Muscle of leg (tissue), 11 donors: ENCODE measurements around the gene BDKRB2. TPM values are rescaled to one million over a fixed set of nuclear protein-coding genes. Genes with fewer than 3 reads are reported as not detected.

Experiments
- DNase-seq: peaks from one replicate; pipeline ENCODE4 v3.0.0; 2013
- H3K27ac ChIP-seq: one replicate; pipeline ENCODE4 v1.5.1; 2013; ENCODE audit warnings: mild to moderate bottlenecking, low read length, control low read depth
- H3K27me3 ChIP-seq: one replicate; pipeline ENCODE4 v1.6.1; 2013; ENCODE audit warnings: low read length; ENCODE audit not compliant: control insufficient read depth, insufficient read depth
- H3K36me3 ChIP-seq: one replicate; pipeline ENCODE4 v1.6.1; 2013; ENCODE audit warnings: low read length; ENCODE audit not compliant: control insufficient read depth, insufficient read depth
- H3K4me1 ChIP-seq: one replicate; pipeline ENCODE4 v1.6.1; 2013; ENCODE audit warnings: low read length; ENCODE audit not compliant: control insufficient read depth, insufficient read depth
- H3K4me3 ChIP-seq: one replicate; pipeline ENCODE4 v1.5.1; 2013; ENCODE audit warnings: low read length, control low read depth
- H3K9me3 ChIP-seq: replicated peaks from 2 replicates; pipeline ENCODE4 v1.6.1; 2013; ENCODE audit warnings: low read depth, low read length; ENCODE audit not compliant: control insufficient read depth
- WGBS: methylation state at CpG from one replicate; pipeline ENCODE4 v1.1.5; 2013; ENCODE audit warnings: missing lambda C conversion rate; ENCODE audit not compliant: insufficient coverage; 5-methylcytosine and 5-hydroxymethylcytosine counted together
- polyA plus RNA-seq, 8 donors: library from polyadenylated mRNA; unstranded; fragments of 120-200 nt; gene quantifications; one replicate each; pipeline versions ENCODE4 v1.2.1 to v1.2.3, GENCODE V29; 2013; ENCODE audit warnings: inconsistent platforms in 1 of 8, low replicate concordance in 1 of 8; ENCODE audit not compliant: insufficient read length in 8 of 8, insufficient read depth in 1 of 8
- total RNA-seq: library from RNA; stranded (reverse); fragments of 120-200 nt; gene quantifications from one replicate; pipeline ENCODE4 v1.2.4, GENCODE V29; 2013

The BDKRB2 gene
- total and polyA plus RNA-seq, 9 donors, result 2.0 to 6.0 (median 3.7) TPM

- H3K4me1 ChIP-seq, result peaks cover 46% of the 10 kb centered on the region
- no peaks in the 10 kb centered on the region for H3K36me3 ChIP-seq
- no peaks in the 10 kb centered on the region for H3K9me3 ChIP-seq
- 0% methylated on average over 1 of the region's 2 CpGs for WGBS
- no peak overlapping the region for H3K27ac ChIP-seq
- no peaks in the 10 kb centered on the region for H3K27me3 ChIP-seq
- DNase-seq, result peak; percentile 89
- no peak overlapping the region for H3K4me3 ChIP-seq
Observed at GRCh38 chr14:96191353-96191752, 13.3 kb upstream of the BDKRB2 start.

GRCh38 chr14:96191841-96192462 lies 12.7 kb upstream of the BDKRB2 start:
- H3K27me3 ChIP-seq, result no peaks in the 10 kb centered on the region
- H3K4me1 ChIP-seq, result peaks cover 46% of the 10 kb centered on the region
- no peaks in the 10 kb centered on the region for H3K9me3 ChIP-seq
- H3K36me3 ChIP-seq, result no peaks in the 10 kb centered on the region
- H3K4me3 ChIP-seq, result no peak overlapping the region
- DNase-seq, result no peak
- H3K27ac ChIP-seq, result no peak overlapping the region
- WGBS, result 70% methylated on average over 2 of the region's 3 CpGs

- H3K9me3 ChIP-seq, result no peaks in the 10 kb centered on the region
- DNase-seq, result no peak
- WGBS, result 69% methylated on average over 13 of the region's 22 CpGs
- no peaks in the 10 kb centered on the region for H3K27me3 ChIP-seq
- no peak overlapping the region for H3K27ac ChIP-seq
- no peaks in the 10 kb centered on the region for H3K36me3 ChIP-seq
- H3K4me3 ChIP-seq, result no peak overlapping the region
- peaks cover 51% of the 10 kb centered on the region for H3K4me1 ChIP-seq
Observed at GRCh38 chr14:96192975-96193805, 11.4 kb upstream of the BDKRB2 start.

- Histone ChIP-seq H3K27me3 (no peaks in the 10 kb centered on the region), H3K4me1 (peaks cover 46% of the 10 kb centered on the region)
Observed at GRCh38 chr14:96194262-96194656, 10.4 kb upstream of the BDKRB2 start.

GRCh38 chr14:96194657-96195431 lies 9.8 kb upstream of the BDKRB2 start:
- 48% methylated on average over 10 of the region's 11 CpGs for WGBS
- no peak overlapping the region for H3K4me3 ChIP-seq
- no peaks in the 10 kb centered on the region for H3K27me3 ChIP-seq
- H3K27ac ChIP-seq, result no peak overlapping the region
- H3K36me3 ChIP-seq, result no peaks in the 10 kb centered on the region
- H3K4me1 ChIP-seq, result peaks cover 42% of the 10 kb centered on the region
- no peak for DNase-seq
- no peaks in the 10 kb centered on the region for H3K9me3 ChIP-seq

More at GRCh38 chr14:96194262-96194656, 10.4 kb upstream of the BDKRB2 start:
- DNase-seq, result no peak
- Histone ChIP-seq H3K4me3 (no peak overlapping the region), H3K36me3 (no peaks in the 10 kb centered on the region), H3K27ac (no peak overlapping the region), H3K9me3 (no peaks in the 10 kb centered on the region)
- WGBS, result 83% methylated on average over 10 of the region's 10 CpGs

- no peak for DNase-seq
- Histone ChIP-seq H3K36me3 (no peaks in the 10 kb centered on the region), H3K27ac (no peak overlapping the region), H3K4me1 (peaks cover 42% of the 10 kb centered on the region), H3K4me3 (no peak overlapping the region), H3K27me3 (no peaks in the 10 kb centered on the region), H3K9me3 (no peaks in the 10 kb centered on the region)
- WGBS, result 85% methylated on average over 3 of the region's 8 CpGs
Observed at GRCh38 chr14:96195441-96196081, 9.1 kb upstream of the BDKRB2 start.

GRCh38 chr14:96197163-96197852 lies 7.3 kb upstream of the BDKRB2 start:
- H3K27me3 ChIP-seq, result peaks cover 2% of the 10 kb centered on the region
- H3K9me3 ChIP-seq, result no peaks in the 10 kb centered on the region
- H3K4me1 ChIP-seq, result peaks cover 34% of the 10 kb centered on the region
- no peaks in the 10 kb centered on the region for H3K36me3 ChIP-seq
- no peak overlapping the region for H3K4me3 ChIP-seq
- no peak overlapping the region for H3K27ac ChIP-seq
- 83% methylated on average over 14 of the region's 20 CpGs for WGBS
- DNase-seq, result no peak

GRCh38 chr14:96197969-96198368 lies 6.7 kb upstream of the BDKRB2 start:
- peaks cover 27% of the 10 kb centered on the region for H3K4me1 ChIP-seq
- 39% methylated on average over 5 of the region's 11 CpGs for WGBS
- H3K4me3 ChIP-seq, result no peak overlapping the region
- no peaks in the 10 kb centered on the region for H3K9me3 ChIP-seq
- peaks cover 2% of the 10 kb centered on the region for H3K27me3 ChIP-seq
- no peak for DNase-seq
- H3K27ac ChIP-seq, result no peak overlapping the region
- H3K36me3 ChIP-seq, result no peaks in the 10 kb centered on the region

GRCh38 chr14:96198430-96199130 lies 6.1 kb upstream of the BDKRB2 start:
- peaks cover 4% of the 10 kb centered on the region for H3K27me3 ChIP-seq
- WGBS, result 38% methylated on average over 7 of the region's 9 CpGs
- peak overlapping the region; percentile 25 for H3K27ac ChIP-seq
- peaks cover 24% of the 10 kb centered on the region for H3K4me1 ChIP-seq
- no peaks in the 10 kb centered on the region for H3K36me3 ChIP-seq
- no peak for DNase-seq
- no peaks in the 10 kb centered on the region for H3K9me3 ChIP-seq
- no peak overlapping the region for H3K4me3 ChIP-seq
